PC-9 (cell line): Measurements from ENCODE around the gene TSC22D2. TPM values are rescaled to one million over a fixed set of nuclear protein-coding genes. Genes with fewer than 3 reads are reported as not detected.

Experiments
- BruUV-seq: library from RNA; stranded (reverse); fragments of 400-500 nt; replicated peaks from 2 replicates; lab custom pipeline; 2021; lab: Mats Ljungman, UMichigan
- CTCF ChIA-PET: fragments of 300-600 bp; sonication (Branson Sonifier 250); formaldehyde crosslinking; loops from one replicate; lab custom pipeline; 2022; ENCODE audit warnings: antibody characterized with exemption; lab: Charles Lee
- POLR2A ChIA-PET: fragments of 300-600 bp; sonication (Branson Sonifier 250); formaldehyde crosslinking; loops from one replicate; lab custom pipeline; 2022; ENCODE audit warnings: antibody characterized with exemption; ENCODE audit not compliant: unreplicated experiment; lab: Charles Lee
- DNase-seq, 2 experiments: peaks; one replicate each; pipeline versions ENCODE4 v3.0.0 to v3.0.0-alpha.2; 2015 to 2022; ENCODE audit warnings: mixed read lengths in 1 of 2
- H2AFZ ChIP-seq: fragments of 200-600 bp; sonication (generic); 2 replicates; pipeline ENCODE4 v1.8.1; 2017; ENCODE audit warnings: antibody characterized with exemption
- H3F3A ChIP-seq: fragments of 200-600 bp; sonication (generic); 2 replicates; pipeline ENCODE4 v1.8.1; 2017; ENCODE audit warnings: antibody characterized with exemption, mild to moderate bottlenecking, low read depth; ENCODE audit not compliant: insufficient read depth
- H3K27ac ChIP-seq: fragments of 200-600 bp; sonication (generic); 2 replicates; pipeline ENCODE4 v1.6.1; 2016; ENCODE audit warnings: mixed run types
- H3K27me3 ChIP-seq: fragments of 200-600 bp; sonication (generic); 2 replicates; pipeline ENCODE4 v1.6.1; 2016; ENCODE audit warnings: low read depth, mixed run types; ENCODE audit not compliant: insufficient read depth
- H3K36me3 ChIP-seq: fragments of 200-600 bp; sonication (generic); 2 replicates; pipeline ENCODE4 v1.6.1; 2016; ENCODE audit warnings: low read depth, mixed run types
- H3K4me1 ChIP-seq: fragments of 200-600 bp; sonication (generic); replicated peaks from 2 replicates; pipeline ENCODE4 v1.6.1; 2016; ENCODE audit warnings: mixed run types; ENCODE audit not compliant: insufficient read depth
- H3K4me2 ChIP-seq: fragments of 200-600 bp; sonication (generic); 2 replicates; pipeline ENCODE4 v1.6.1; 2017; ENCODE audit warnings: mixed run types
- H3K4me3 ChIP-seq: fragments of 200-600 bp; sonication (generic); 2 replicates; pipeline ENCODE4 v1.6.1; 2016; ENCODE audit warnings: mixed run types
- H3K79me2 ChIP-seq: fragments of 200-600 bp; sonication (generic); 2 replicates; pipeline ENCODE4 v1.6.1; 2017; ENCODE audit warnings: low read depth, mixed run types
- H3K9me2 ChIP-seq: fragments of 200-600 bp; sonication (generic); 2 replicates; pipeline ENCODE4 v1.8.1; 2017; ENCODE audit warnings: mild to moderate bottlenecking; ENCODE audit not compliant: insufficient read depth
- H3K9me3 ChIP-seq: fragments of 200-600 bp; sonication (generic); 2 replicates; pipeline ENCODE4 v1.8.1; 2016; ENCODE audit warnings: low read depth; ENCODE audit not compliant: insufficient read depth
- H4K20me1 ChIP-seq: fragments of 200-600 bp; sonication (generic); 2 replicates; pipeline ENCODE4 v1.8.1; 2017; ENCODE audit not compliant: insufficient read depth
- EZH2 ChIP-seq: fragments of 200-600 bp; sonication (generic); IDR thresholded peaks from 2 replicates; pipeline ENCODE4 v1.8.0; 2017; ENCODE audit warnings: antibody characterized with exemption, low read depth
- intact Hi-C: fragments of 100-400 bp; cut with micrococcal nuclease; formaldehyde crosslinking; loops from one replicate; pipeline ENCODE4 v1.10.0; 2022; ENCODE audit not compliant: unreplicated experiment
- total RNA-seq: library from RNA; stranded (reverse); gene quantifications from 2 replicates; pipeline ENCODE4 v1.2.3, GENCODE V29; 2021
- TF ChIP-seq, protein P1 (sequence below): fragments of 200-600 bp; sonication (generic); conservative IDR thresholded peaks from 2 replicates; pipeline ENCODE4 v1.6.1; 2017; ENCODE audit warnings: mixed run types, antibody characterized with exemption, mild to moderate bottlenecking, moderate library complexity

TSC22D2 gene
- total RNA-seq, 1 experiment from 2014 or later, result 32.0 TPM

GRCh38 chr3:150367757-150368156 is 40.3 kb upstream of the TSC22D2 start:
- H3K4me2 ChIP-seq, result no peak overlapping the region
- no peaks in the 10 kb centered on the region for H4K20me1 ChIP-seq
- intact Hi-C loops, result no loop called here
- ChIA-PET POLR2A (no interaction called here), CTCF (no interaction called here)
- no peak for TF ChIP-seq EZH2
- TF ChIP-seq, protein P1, sequence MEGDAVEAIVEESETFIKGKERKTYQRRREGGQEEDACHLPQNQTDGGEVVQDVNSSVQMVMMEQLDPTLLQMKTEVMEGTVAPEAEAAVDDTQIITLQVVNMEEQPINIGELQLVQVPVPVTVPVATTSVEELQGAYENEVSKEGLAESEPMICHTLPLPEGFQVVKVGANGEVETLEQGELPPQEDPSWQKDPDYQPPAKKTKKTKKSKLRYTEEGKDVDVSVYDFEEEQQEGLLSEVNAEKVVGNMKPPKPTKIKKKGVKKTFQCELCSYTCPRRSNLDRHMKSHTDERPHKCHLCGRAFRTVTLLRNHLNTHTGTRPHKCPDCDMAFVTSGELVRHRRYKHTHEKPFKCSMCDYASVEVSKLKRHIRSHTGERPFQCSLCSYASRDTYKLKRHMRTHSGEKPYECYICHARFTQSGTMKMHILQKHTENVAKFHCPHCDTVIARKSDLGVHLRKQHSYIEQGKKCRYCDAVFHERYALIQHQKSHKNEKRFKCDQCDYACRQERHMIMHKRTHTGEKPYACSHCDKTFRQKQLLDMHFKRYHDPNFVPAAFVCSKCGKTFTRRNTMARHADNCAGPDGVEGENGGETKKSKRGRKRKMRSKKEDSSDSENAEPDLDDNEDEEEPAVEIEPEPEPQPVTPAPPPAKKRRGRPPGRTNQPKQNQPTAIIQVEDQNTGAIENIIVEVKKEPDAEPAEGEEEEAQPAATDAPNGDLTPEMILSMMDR, result no peak
- peaks cover 58% of the 10 kb centered on the region for H3K4me1 ChIP-seq
- BruUV-seq, result no TSS peak
- H3K79me2 ChIP-seq, result peaks cover 11% of the 10 kb centered on the region
- no peak overlapping the region for H2AFZ ChIP-seq
- no peak overlapping the region for H3K27ac ChIP-seq
- no peaks in the 10 kb centered on the region for H3K9me3 ChIP-seq
- H3K4me3 ChIP-seq, result no peak overlapping the region
- no peaks in the 10 kb centered on the region for H3K27me3 ChIP-seq
- no peaks in the 10 kb centered on the region for H3K9me2 ChIP-seq
- no peaks in the 10 kb centered on the region for H3K36me3 ChIP-seq
- peaks cover 41% of the 10 kb centered on the region for H3F3A ChIP-seq
- DNase-seq, result no peak

DNA sequence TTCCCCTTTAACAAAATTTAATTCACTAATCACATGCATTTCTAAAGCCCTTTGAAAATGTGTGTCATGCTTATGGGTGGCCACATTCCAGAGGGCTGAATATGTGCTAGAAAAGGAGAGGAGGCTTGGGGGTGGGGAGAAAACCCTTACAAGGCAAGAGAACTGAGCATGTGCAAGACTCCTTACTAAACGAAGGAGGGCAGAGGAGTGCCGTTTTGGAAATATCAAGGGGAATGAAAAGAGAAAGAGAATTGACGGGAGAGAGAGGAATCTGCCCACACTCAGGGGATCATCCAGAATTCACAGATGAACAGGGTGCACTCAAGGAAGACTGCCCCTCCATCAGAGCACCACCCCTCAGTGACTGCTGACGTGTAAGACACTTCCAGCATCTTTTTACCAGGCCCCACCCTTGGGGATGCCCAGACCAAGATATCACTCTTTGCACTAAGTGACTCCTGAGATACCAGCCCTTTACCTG is 37.9 kb upstream of the TSC22D2 start:
- DNase-seq, result peak; percentile 82 to 96
- Histone ChIP-seq H4K20me1 (no peaks in the 10 kb centered on the region), H3K9me2 (no peaks in the 10 kb centered on the region), H3F3A (peaks cover 40% of the 10 kb centered on the region), H3K4me2 (peak overlapping the region; percentile 88), H3K27ac (peak overlapping the region; percentile 92), H3K9me3 (no peaks in the 10 kb centered on the region), H2AFZ (peak overlapping the region; percentile 70; the same call in 1 of the 2 replicates), H3K36me3 (no peaks in the 10 kb centered on the region), H3K4me3 (peak overlapping the region; percentile 53; the same call in 1 of the 2 replicates), H3K79me2 (peaks cover 11% of the 10 kb centered on the region), H3K27me3 (no peaks in the 10 kb centered on the region), H3K4me1 (peaks cover 58% of the 10 kb centered on the region)
- ChIA-PET POLR2A (no interaction called here), CTCF (no interaction called here)
- no peak for TF ChIP-seq EZH2
- TF ChIP-seq, protein P1, result no peak; the same call in 1 of the 2 replicates
- intact Hi-C loops, result loop anchor here (1.0 kb wide), 5 partner anchors 25 to 100 kb away; partner anchors contain the start of gene TSC22D2
- no TSS peak for BruUV-seq

DNA sequence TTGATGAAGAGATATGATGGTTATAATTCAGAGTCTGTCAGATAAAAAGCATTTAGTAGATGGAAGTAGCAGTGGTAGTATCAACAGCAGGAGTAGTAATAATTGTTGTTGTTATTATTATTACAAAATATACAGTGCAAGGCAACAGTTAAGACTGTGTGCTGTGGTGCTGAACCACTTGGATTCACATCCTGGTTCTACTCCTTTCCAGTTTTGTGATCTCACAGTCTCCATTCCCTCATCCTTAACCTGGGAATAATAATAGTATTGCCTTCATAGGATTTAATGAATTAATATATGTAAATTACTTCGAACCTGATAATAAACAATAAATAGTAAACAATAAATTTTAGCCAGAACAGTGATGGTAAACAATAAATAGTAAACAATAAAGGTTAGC is 37.1 kb upstream of the TSC22D2 start:
- H3F3A ChIP-seq, result peaks cover 43% of the 10 kb centered on the region
- H2AFZ ChIP-seq, result peak overlapping the region; percentile 70; the same call in 1 of the 2 replicates
- no TSS peak for BruUV-seq
- no peaks in the 10 kb centered on the region for H3K9me3 ChIP-seq
- peak overlapping the region; percentile 88 for H3K4me2 ChIP-seq
- DNase-seq, result no peak
- H3K27ac ChIP-seq, result peak overlapping the region; percentile 92
- CTCF ChIA-PET, result no interaction called here
- H3K4me3 ChIP-seq, result peak overlapping the region; percentile 53; the same call in 1 of the 2 replicates
- H3K4me1 ChIP-seq, result peaks cover 58% of the 10 kb centered on the region
- no peaks in the 10 kb centered on the region for H3K27me3 ChIP-seq
- no peaks in the 10 kb centered on the region for H3K36me3 ChIP-seq
- POLR2A ChIA-PET, result interaction anchor here (0.5 to 0.6 kb wide), 3 partner anchors 24 to 57 kb away, joined by 4 to 9 read pairs (median 7); no protein-coding TSS in a partner anchor
- no peaks in the 10 kb centered on the region for H4K20me1 ChIP-seq
- TF ChIP-seq, protein P1, result no peak
- TF ChIP-seq EZH2, result no peak
- intact Hi-C loops, result loop anchor here (1.0 kb wide), 5 partner anchors 26 to 99 kb away; partner anchors contain the start of gene TSC22D2
- no peaks in the 10 kb centered on the region for H3K9me2 ChIP-seq
- H3K79me2 ChIP-seq, result peaks cover 11% of the 10 kb centered on the region
